BLaER1 treated with 17β-estradiol and CSF1 and Interleukin-3, amounts not matched to agents 10 nM and 100 nM (cell line): Measurements from ENCODE around the gene PLCL2.

ENCODE experiments used
- H3K27ac ChIP-seq, 11 experiments: shearing (Covaris generic); formaldehyde crosslinking; 2 replicates each; pipeline ENCODE4 v1.8.1; 2022
- H3K27me3 ChIP-seq, 11 experiments: shearing (Covaris generic); formaldehyde crosslinking; 2 replicates each; pipeline ENCODE4 v1.8.1; 2022
- H3K36me3 ChIP-seq, 11 experiments: shearing (Covaris generic); formaldehyde crosslinking; 2 replicates each; pipeline ENCODE4 v1.8.1; 2022
- H3K4me1 ChIP-seq, 10 experiments: shearing (Covaris generic); formaldehyde crosslinking; 2 replicates each; pipeline ENCODE4 v1.8.1; 2022
- H3K4me2 ChIP-seq, 11 experiments: shearing (Covaris generic); formaldehyde crosslinking; 2 replicates each; pipeline ENCODE4 v1.8.1; 2022
- H3K4me3 ChIP-seq, 10 experiments: shearing (Covaris generic); formaldehyde crosslinking; 2 replicates each; pipeline ENCODE4 v1.8.1; 2022
- H3K9ac ChIP-seq, 11 experiments: shearing (Covaris generic); formaldehyde crosslinking; 2 replicates each; pipeline ENCODE4 v1.8.1; 2022
- H3K9me3 ChIP-seq, 11 experiments: shearing (Covaris generic); formaldehyde crosslinking; replicated peaks in 1 of 11; 2 replicates each; pipeline ENCODE4 v1.8.1; 2022
- H4K20me1 ChIP-seq, 11 experiments: shearing (Covaris generic); formaldehyde crosslinking; 2 replicates each; pipeline ENCODE4 v1.8.1; 2022
- Cebpa-rat ChIP-seq, 11 experiments: shearing (Covaris generic); IDR thresholded peaks; 2 replicates each; pipeline ENCODE4 v1.8.1; 2022

PLCL2 gene

GRCh38 chr3:16990163-16990562, 105.4 kb downstream of the PLCL2 start:
- TF ChIP-seq Cebpa-rat (IDR thresholded peaks at IDR 0.05): no peak
- Histone ChIP-seq H3K9ac (no peak overlapping the region), H3K27ac (no peak overlapping the region)

GRCh38 chr3:16992198-16992597, 107.4 kb downstream of the PLCL2 start:
- Histone ChIP-seq H3K9ac (no peak overlapping the region), H4K20me1 (peaks cover 0 to 85% (median 17%) of the 10 kb centered on the region in 11 experiments; a peak in 12 of 22 replicates), H3K36me3 (peaks cover 0 to 6% (median 0%) of the 10 kb centered on the region in 11 experiments; a peak in 1 of 22 replicates), H3K4me3 (no peak overlapping the region), H3K9me3 (peaks cover 0 to 4% (median 0%) of the 10 kb centered on the region in 11 experiments; a peak in 2 of 22 replicates), H3K4me2 (no peak overlapping the region), H3K4me1 (peaks cover 0 to 8% (median 6%) of the 10 kb centered on the region in 10 experiments; a peak in 9 of 20 replicates), H3K27ac (no peak overlapping the region), H3K27me3 (no peaks in the 10 kb centered on the region)
- no peak for TF ChIP-seq Cebpa-rat (IDR thresholded peaks at IDR 0.05)

More at GRCh38 chr3:16990163-16990562, 105.4 kb downstream of the PLCL2 start:
- Histone ChIP-seq H3K4me1 (no peaks in the 10 kb centered on the region), H3K4me3 (no peak overlapping the region), H4K20me1 (peaks cover 0 to 88% (median 12%) of the 10 kb centered on the region in 11 experiments; a peak in 11 of 22 replicates), H3K4me2 (no peak overlapping the region), H3K9me3 (peaks cover 0 to 5% (median 0%) of the 10 kb centered on the region in 11 experiments; a peak in 2 of 22 replicates), H3K36me3 (peaks cover 0 to 6% (median 0%) of the 10 kb centered on the region in 11 experiments; a peak in 1 of 22 replicates), H3K27me3 (no peaks in the 10 kb centered on the region)

- no peak overlapping the region for H3K4me3 ChIP-seq
- no peak overlapping the region for H3K9ac ChIP-seq
- H4K20me1 ChIP-seq: peaks cover 0 to 89% (median 17%) of the 10 kb centered on the region in 11 experiments; a peak in 12 of 22 replicates
- 0 out of 22 replicates have a peak, but pooled peaks cover 0 to 6% (median 0%) of the 10 kb centered on the region in 11 experiments for H3K36me3 ChIP-seq
- H3K27me3 ChIP-seq: no peaks in the 10 kb centered on the region
- peaks cover 0 to 13% (median 6%) of the 10 kb centered on the region in 10 experiments; a peak in 9 of 20 replicates for H3K4me1 ChIP-seq
- H3K27ac ChIP-seq: no peak overlapping the region
- peaks cover 0 to 4% (median 0%) of the 10 kb centered on the region in 11 experiments; a peak in 2 of 22 replicates for H3K9me3 ChIP-seq
- no peak overlapping the region for H3K4me2 ChIP-seq
- TF ChIP-seq Cebpa-rat (IDR thresholded peaks at IDR 0.05): peak in 5 of 11 experiments; percentile 20 to 58 (median 45); a peak in 4 of 22 replicates
Measured at GRCh38 chr3:16993227-16993626, 108.5 kb downstream of the PLCL2 start.

- Histone ChIP-seq H3K27me3 (no peaks in the 10 kb centered on the region), H3K36me3 (0 out of 22 replicates have a peak, but pooled peaks cover 0 to 6% (median 0%) of the 10 kb centered on the region in 11 experiments), H4K20me1 (peaks cover 0 to 90% (median 23%) of the 10 kb centered on the region in 11 experiments; a peak in 12 of 22 replicates), H3K4me2 (no peak overlapping the region), H3K4me1 (peaks cover 0 to 13% (median 6%) of the 10 kb centered on the region in 10 experiments; a peak in 9 of 20 replicates), H3K4me3 (no peak overlapping the region), H3K27ac (no peak overlapping the region), H3K9me3 (peaks cover 0 to 4% (median 0%) of the 10 kb centered on the region in 11 experiments; a peak in 2 of 22 replicates), H3K9ac (no peak overlapping the region)
- TF ChIP-seq Cebpa-rat (IDR thresholded peaks at IDR 0.05): no peak
Measured at GRCh38 chr3:16994854-16995525, 110.2 kb downstream of the PLCL2 start.

GRCh38 chr3:16995601-16996000, 110.8 kb downstream of the PLCL2 start:
- Histone ChIP-seq H3K9me3 (peaks cover 0 to 6% (median 3%) of the 10 kb centered on the region in 11 experiments; a peak in 14 of 22 replicates), H3K9ac (no peak overlapping the region), H3K27me3 (no peaks in the 10 kb centered on the region), H3K36me3 (0 out of 22 replicates have a peak, but pooled peaks cover 0 to 6% (median 0%) of the 10 kb centered on the region in 11 experiments), H4K20me1 (peaks cover 0 to 88% (median 23%) of the 10 kb centered on the region in 11 experiments; a peak in 12 of 22 replicates), H3K27ac (no peak overlapping the region), H3K4me1 (peaks cover 0 to 13% (median 6%) of the 10 kb centered on the region in 10 experiments; a peak in 9 of 20 replicates), H3K4me2 (peak overlapping the region in 5 of 11 experiments; percentile 4 to 43 (median 35); a peak in 5 of 22 replicates), H3K4me3 (no peak overlapping the region)
- no peak for TF ChIP-seq Cebpa-rat (IDR thresholded peaks at IDR 0.05)

GRCh38 chr3:16998236-16998923, 113.6 kb downstream of the PLCL2 start:
- Histone ChIP-seq H3K4me1 (peaks cover 0 to 13% (median 6%) of the 10 kb centered on the region in 10 experiments; a peak in 9 of 20 replicates), H3K27ac (no peak overlapping the region), H3K36me3 (peaks cover 0 to 4% (median 0%) of the 10 kb centered on the region in 11 experiments; a peak in 2 of 22 replicates), H3K27me3 (no peaks in the 10 kb centered on the region), H3K9me3 (peaks cover 13 to 22% (median 18%) of the 10 kb centered on the region in 11 experiments), H3K9ac (no peak overlapping the region), H3K4me3 (no peak overlapping the region), H3K4me2 (no peak overlapping the region), H4K20me1 (peaks cover 0 to 81% (median 19%) of the 10 kb centered on the region in 11 experiments; a peak in 12 of 22 replicates)
- no peak for TF ChIP-seq Cebpa-rat (IDR thresholded peaks at IDR 0.05)

GRCh38 chr3:16999161-16999560, 114.4 kb downstream of the PLCL2 start:
- Histone ChIP-seq H3K4me2 (no peak overlapping the region), H3K4me3 (no peak overlapping the region), H3K27me3 (no peaks in the 10 kb centered on the region)

GRCh38 chr3:16999871-17000270, 115.1 kb downstream of the PLCL2 start:
- Histone ChIP-seq H3K36me3 (peaks cover 0 to 4% (median 0%) of the 10 kb centered on the region in 11 experiments; a peak in 2 of 22 replicates), H3K27ac (no peak overlapping the region), H3K27me3 (no peaks in the 10 kb centered on the region), H3K4me2 (no peak overlapping the region), H3K9me3 (peaks cover 13 to 22% (median 18%) of the 10 kb centered on the region in 11 experiments), H3K9ac (no peak overlapping the region), H3K4me3 (no peak overlapping the region), H3K4me1 (peaks cover 0 to 13% (median 6%) of the 10 kb centered on the region in 10 experiments; a peak in 9 of 20 replicates), H4K20me1 (peaks cover 0 to 81% (median 24%) of the 10 kb centered on the region in 11 experiments; a peak in 12 of 22 replicates)
- TF ChIP-seq Cebpa-rat (IDR thresholded peaks at IDR 0.05): no peak

More at GRCh38 chr3:16999161-16999560, 114.4 kb downstream of the PLCL2 start:
- no peak overlapping the region for H3K9ac ChIP-seq
- H3K4me1 ChIP-seq: peaks cover 0 to 13% (median 6%) of the 10 kb centered on the region in 10 experiments; a peak in 9 of 20 replicates
- H3K36me3 ChIP-seq: peaks cover 0 to 4% (median 0%) of the 10 kb centered on the region in 11 experiments; a peak in 2 of 22 replicates
- H3K27ac ChIP-seq: no peak overlapping the region
- TF ChIP-seq Cebpa-rat (IDR thresholded peaks at IDR 0.05): no peak
- peaks cover 0 to 81% (median 24%) of the 10 kb centered on the region in 11 experiments; a peak in 12 of 22 replicates for H4K20me1 ChIP-seq
- H3K9me3 ChIP-seq: peaks cover 13 to 22% (median 18%) of the 10 kb centered on the region in 11 experiments
